HEK293 (cell line): ENCODE results near the gene HAUS5.

Experiments used
- CTCF ChIA-PET: fragments of 350-600 bp; formaldehyde crosslinking; extraction: SDS; loops from one replicate; lab custom pipeline; 2021; ENCODE audit warnings: antibody characterized with exemption; lab: Yijun Ruan, JAX
- POLR2A ChIA-PET: fragments of 300-600 bp; formaldehyde crosslinking; extraction: SDS; loops from one replicate; lab custom pipeline; 2020; ENCODE audit warnings: antibody characterized with exemption, inconsistent platforms; lab: Yijun Ruan, JAX
- H3K27ac ChIP-seq: fragments of 200-500 bp; sonication (Bioruptor generic); 2 replicates; pipeline ENCODE4 v1.5.1; 2014; ENCODE audit warnings: low read depth, low read length, control low read depth, inconsistent platforms; ENCODE audit errors: extremely low read depth
- H3K36me3 ChIP-seq, 2 experiments: fragments of 200-500 bp in 1 of 2; sonication (Bioruptor generic) in 1 of 2; 1 replicate in 1 of 2; 2 replicates in 1 of 2; pipeline ENCODE4 v1.5.1; 2014 to 2017; ENCODE audit warnings: inconsistent platforms in 2 of 2, low read length in 2 of 2; ENCODE audit not compliant: control insufficient read depth in 2 of 2, insufficient read depth in 1 of 2
- H3K4me1 ChIP-seq: fragments of 200-500 bp; sonication (Bioruptor generic); 2 replicates; pipeline ENCODE4 v1.5.1; 2014; ENCODE audit warnings: mild to moderate bottlenecking, low read length, inconsistent platforms; ENCODE audit not compliant: control insufficient read depth, insufficient read depth
- H3K4me3 ChIP-seq: 2 replicates; pipeline ENCODE4 v1.5.1; 2011; ENCODE audit warnings: low read depth, mild to moderate bottlenecking, control low read depth, low read length, moderate library complexity
- H3K9me3 ChIP-seq: fragments of 200-500 bp; sonication (Bioruptor generic); 2 replicates; pipeline ENCODE4 v1.5.1; 2014; ENCODE audit warnings: low read depth, low read length, inconsistent platforms; ENCODE audit not compliant: control insufficient read depth, insufficient read depth
- GLI4 ChIP-seq: fragments of 450-650 bp; formaldehyde crosslinking; IDR thresholded peaks from 2 replicates; pipeline ENCODE4 v1.5.1; 2016; ENCODE audit warnings: missing biosample characterization, missing genetic modification characterization
- KLF7 ChIP-seq: fragments of 450-650 bp; formaldehyde crosslinking; IDR thresholded peaks from 2 replicates; pipeline ENCODE4 v1.5.1; 2016; ENCODE audit warnings: missing biosample characterization, missing genetic modification characterization, borderline replicate concordance
- SCRT1 ChIP-seq: fragments of 450-650 bp; formaldehyde crosslinking; IDR thresholded peaks from 2 replicates; pipeline ENCODE4 v1.5.1; 2016; ENCODE audit warnings: missing biosample characterization, missing genetic modification characterization, borderline replicate concordance
- ZFP3 ChIP-seq: fragments of 450-650 bp; formaldehyde crosslinking; IDR thresholded peaks from 2 replicates; pipeline ENCODE4 v1.5.1; 2016; ENCODE audit warnings: low read depth, missing biosample characterization, missing genetic modification characterization
- ZNF112 ChIP-seq: fragments of 450-650 bp; formaldehyde crosslinking; IDR thresholded peaks from 2 replicates; pipeline ENCODE4 v1.5.0; 2017; ENCODE audit warnings: missing biosample characterization, missing genetic modification characterization
- ZNF140 ChIP-seq: fragments of 450-650 bp; formaldehyde crosslinking; IDR thresholded peaks from 2 replicates; pipeline ENCODE4 v1.5.1; 2016; ENCODE audit warnings: missing biosample characterization, missing genetic modification characterization
- ZNF350 ChIP-seq: fragments of 450-650 bp; formaldehyde crosslinking; IDR thresholded peaks from 2 replicates; pipeline ENCODE4 v1.5.0; 2017; ENCODE audit warnings: missing biosample characterization, mild to moderate bottlenecking, missing genetic modification characterization
- ZNF404 ChIP-seq: fragments of 450-650 bp; formaldehyde crosslinking; IDR thresholded peaks from 2 replicates; pipeline ENCODE4 v1.5.1; 2017; ENCODE audit warnings: missing biosample characterization, missing genetic modification characterization
- ZNF416 ChIP-seq: fragments of 450-650 bp; formaldehyde crosslinking; IDR thresholded peaks from 2 replicates; pipeline ENCODE4 v1.5.1; 2016; ENCODE audit warnings: missing biosample characterization, missing genetic modification characterization
- ZNF596 ChIP-seq: fragments of 450-650 bp; IDR thresholded peaks from 2 replicates; pipeline ENCODE4 v1.5.0; 2018; ENCODE audit warnings: missing biosample characterization, mild to moderate bottlenecking, missing genetic modification characterization, moderate library complexity
- ZNF677 ChIP-seq: fragments of 450-650 bp; IDR thresholded peaks from 2 replicates; pipeline ENCODE4 v1.5.0; 2018; ENCODE audit warnings: missing biosample characterization, mild to moderate bottlenecking, missing genetic modification characterization, moderate library complexity
- ZNF843 ChIP-seq: fragments of 450-650 bp; formaldehyde crosslinking; IDR thresholded peaks from 2 replicates; pipeline ENCODE4 v1.5.1; 2016; ENCODE audit warnings: missing biosample characterization, missing genetic modification characterization
- ZSCAN16 ChIP-seq: fragments of 450-650 bp; formaldehyde crosslinking; IDR thresholded peaks from 2 replicates; pipeline ENCODE4 v1.5.1; 2016; ENCODE audit warnings: missing biosample characterization, missing genetic modification characterization
- TF ChIP-seq, protein P1 (sequence below): fragments of 450-650 bp; formaldehyde crosslinking; IDR thresholded peaks from 2 replicates; pipeline ENCODE4 v1.5.1; 2016; ENCODE audit warnings: missing biosample characterization, missing genetic modification characterization, low read depth
- TF ChIP-seq, protein P2 (sequence below): fragments of 450-650 bp; formaldehyde crosslinking; IDR thresholded peaks from 2 replicates; pipeline ENCODE4 v1.5.1; 2016; ENCODE audit warnings: missing biosample characterization, missing genetic modification characterization
- TF ChIP-seq, protein P3 (sequence below): IDR thresholded peaks from 2 replicates; pipeline ENCODE4 v1.6.1; 2011; ENCODE audit warnings: mild to moderate bottlenecking, low read depth, low read length, borderline replicate concordance
- TF ChIP-seq, protein P4 (sequence below): fragments of 450-650 bp; formaldehyde crosslinking; IDR thresholded peaks from 2 replicates; pipeline ENCODE4 v1.5.1; 2016; ENCODE audit warnings: missing biosample characterization, missing genetic modification characterization
- TF ChIP-seq, protein P5 (sequence below): fragments of 450-650 bp; IDR thresholded peaks from 2 replicates; pipeline ENCODE4 v1.5.1; 2018; ENCODE audit warnings: missing biosample characterization, mild to moderate bottlenecking, missing genetic modification characterization
- TF ChIP-seq, protein P6 (sequence below): fragments of 450-650 bp; formaldehyde crosslinking; IDR thresholded peaks from 2 replicates; pipeline ENCODE4 v1.5.1; 2016; ENCODE audit warnings: missing biosample characterization, missing genetic modification characterization
- TF ChIP-seq, protein P7 (sequence below): fragments of 450-650 bp; formaldehyde crosslinking; IDR thresholded peaks from 2 replicates; pipeline ENCODE4 v1.5.1; 2017; ENCODE audit warnings: missing biosample characterization, missing genetic modification characterization
- TF ChIP-seq, protein P8 (sequence below): sonication (generic); formaldehyde crosslinking; IDR thresholded peaks from 2 replicates; pipeline ENCODE4 v1.8.1; 2022; ENCODE audit warnings: mild to moderate bottlenecking, moderate library complexity, missing genetic modification reagents

HAUS5 gene

DNA sequence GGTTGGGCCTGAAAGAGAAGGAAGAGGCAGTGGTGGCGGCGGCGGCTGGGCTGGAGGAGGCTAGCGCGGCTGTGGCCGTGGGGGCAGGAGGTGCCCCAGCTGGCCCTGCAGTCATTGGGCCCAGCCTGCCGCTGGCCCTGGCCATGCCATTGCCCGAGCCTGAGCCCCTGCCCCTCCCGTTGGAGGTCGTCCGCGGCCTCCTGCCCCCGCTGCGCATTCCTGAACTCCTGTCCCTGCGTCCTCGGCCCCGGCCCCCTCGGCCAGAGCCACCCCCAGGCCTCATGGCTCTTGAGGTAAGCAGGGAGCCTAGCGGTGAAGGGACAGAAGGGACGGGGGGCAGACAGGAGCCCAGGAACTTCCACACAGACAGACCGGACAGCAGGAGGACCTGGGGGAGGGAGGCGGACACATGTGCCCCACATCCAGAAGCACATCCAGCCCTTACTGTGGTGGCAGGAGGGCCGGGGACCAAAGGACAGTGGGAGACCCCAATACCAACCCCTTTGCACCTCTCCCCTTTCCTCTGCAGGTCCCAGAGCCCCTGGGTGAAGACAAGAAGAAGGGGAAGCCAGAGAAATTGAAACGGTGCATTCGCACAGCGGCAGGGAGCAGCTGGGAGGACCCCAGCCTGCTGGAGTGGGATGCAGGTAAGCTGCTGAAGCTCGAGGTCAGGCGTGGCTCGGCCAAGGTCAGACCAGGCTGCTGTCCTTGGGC, 21.3 kb downstream of the HAUS5 start:
- TF ChIP-seq ZNF677 (tag by site-specific recombination) (no peak), ZNF140 (tag by site-specific recombination) (no peak), KLF7 (tag by site-specific recombination) (no peak), SCRT1 (no peak), ZNF350 (tag by site-specific recombination) (no peak), ZNF596 (tag by site-specific recombination) (no peak), ZNF843 (no peak), ZNF416 (tag by site-specific recombination) (no peak), GLI4 (tag by site-specific recombination) (no peak), ZFP3 (tag by site-specific recombination) (no peak), ZNF112 (tag by site-specific recombination) (no peak), ZSCAN16 (no peak)
- TF ChIP-seq, protein P1, sequence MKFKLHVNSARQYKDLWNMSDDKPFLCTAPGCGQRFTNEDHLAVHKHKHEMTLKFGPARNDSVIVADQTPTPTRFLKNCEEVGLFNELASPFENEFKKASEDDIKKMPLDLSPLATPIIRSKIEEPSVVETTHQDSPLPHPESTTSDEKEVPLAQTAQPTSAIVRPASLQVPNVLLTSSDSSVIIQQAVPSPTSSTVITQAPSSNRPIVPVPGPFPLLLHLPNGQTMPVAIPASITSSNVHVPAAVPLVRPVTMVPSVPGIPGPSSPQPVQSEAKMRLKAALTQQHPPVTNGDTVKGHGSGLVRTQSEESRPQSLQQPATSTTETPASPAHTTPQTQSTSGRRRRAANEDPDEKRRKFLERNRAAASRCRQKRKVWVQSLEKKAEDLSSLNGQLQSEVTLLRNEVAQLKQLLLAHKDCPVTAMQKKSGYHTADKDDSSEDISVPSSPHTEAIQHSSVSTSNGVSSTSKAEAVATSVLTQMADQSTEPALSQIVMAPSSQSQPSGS (tag by site-specific recombination): no peak
- TF ChIP-seq, protein P2, sequence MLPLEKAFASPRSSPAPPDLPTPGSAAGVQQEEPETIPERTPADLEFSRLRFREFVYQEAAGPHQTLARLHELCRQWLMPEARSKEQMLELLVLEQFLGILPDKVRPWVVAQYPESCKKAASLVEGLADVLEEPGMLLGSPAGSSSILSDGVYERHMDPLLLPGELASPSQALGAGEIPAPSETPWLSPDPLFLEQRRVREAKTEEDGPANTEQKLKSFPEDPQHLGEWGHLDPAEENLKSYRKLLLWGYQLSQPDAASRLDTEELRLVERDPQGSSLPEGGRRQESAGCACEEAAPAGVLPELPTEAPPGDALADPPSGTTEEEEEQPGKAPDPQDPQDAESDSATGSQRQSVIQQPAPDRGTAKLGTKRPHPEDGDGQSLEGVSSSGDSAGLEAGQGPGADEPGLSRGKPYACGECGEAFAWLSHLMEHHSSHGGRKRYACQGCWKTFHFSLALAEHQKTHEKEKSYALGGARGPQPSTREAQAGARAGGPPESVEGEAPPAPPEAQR (tag by site-specific recombination): no peak
- TF ChIP-seq, protein P3, sequence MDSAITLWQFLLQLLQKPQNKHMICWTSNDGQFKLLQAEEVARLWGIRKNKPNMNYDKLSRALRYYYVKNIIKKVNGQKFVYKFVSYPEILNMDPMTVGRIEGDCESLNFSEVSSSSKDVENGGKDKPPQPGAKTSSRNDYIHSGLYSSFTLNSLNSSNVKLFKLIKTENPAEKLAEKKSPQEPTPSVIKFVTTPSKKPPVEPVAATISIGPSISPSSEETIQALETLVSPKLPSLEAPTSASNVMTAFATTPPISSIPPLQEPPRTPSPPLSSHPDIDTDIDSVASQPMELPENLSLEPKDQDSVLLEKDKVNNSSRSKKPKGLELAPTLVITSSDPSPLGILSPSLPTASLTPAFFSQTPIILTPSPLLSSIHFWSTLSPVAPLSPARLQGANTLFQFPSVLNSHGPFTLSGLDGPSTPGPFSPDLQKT: no peak
- TF ChIP-seq, protein P4, sequence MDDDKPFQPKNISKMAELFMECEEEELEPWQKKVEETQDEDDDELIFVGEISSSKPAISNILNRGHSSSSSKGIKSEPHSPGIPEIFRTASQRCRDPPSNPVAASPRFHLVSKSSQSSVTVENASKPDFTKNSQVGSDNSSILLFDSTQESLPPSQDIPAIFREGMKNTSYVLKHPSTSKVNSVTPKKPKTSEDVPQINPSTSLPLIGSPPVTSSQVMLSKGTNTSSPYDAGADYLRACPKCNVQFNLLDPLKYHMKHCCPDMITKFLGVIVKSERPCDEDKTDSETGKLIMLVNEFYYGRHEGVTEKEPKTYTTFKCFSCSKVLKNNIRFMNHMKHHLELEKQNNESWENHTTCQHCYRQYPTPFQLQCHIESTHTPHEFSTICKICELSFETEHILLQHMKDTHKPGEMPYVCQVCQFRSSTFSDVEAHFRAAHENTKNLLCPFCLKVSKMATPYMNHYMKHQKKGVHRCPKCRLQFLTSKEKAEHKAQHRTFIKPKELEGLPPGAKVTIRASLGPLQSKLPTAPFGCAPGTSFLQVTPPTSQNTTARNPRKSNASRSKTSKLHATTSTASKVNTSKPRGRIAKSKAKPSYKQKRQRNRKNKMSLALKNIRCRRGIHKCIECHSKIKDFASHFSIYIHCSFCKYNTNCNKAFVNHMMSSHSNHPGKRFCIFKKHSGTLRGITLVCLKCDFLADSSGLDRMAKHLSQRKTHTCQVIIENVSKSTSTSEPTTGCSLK: no peak
- POLR2A ChIA-PET: interaction anchor here (0.7 to 4.6 kb wide), 3 partner anchors 9 to 320 kb away, joined by 4 to 42 read pairs (median 5); no protein-coding TSS in a partner anchor
- H3K4me3 ChIP-seq: no peak overlapping the region
- H3K27ac ChIP-seq: peak overlapping the region; percentile 37; the same call in 1 of the 2 replicates
- CTCF ChIA-PET: no interaction called here
- no peaks in the 10 kb centered on the region for H3K9me3 ChIP-seq
- H3K4me1 ChIP-seq: peaks cover 9% of the 10 kb centered on the region
- H3K36me3 ChIP-seq: peaks cover 86 to 91% of the 10 kb centered on the region in 2 experiments

DNA sequence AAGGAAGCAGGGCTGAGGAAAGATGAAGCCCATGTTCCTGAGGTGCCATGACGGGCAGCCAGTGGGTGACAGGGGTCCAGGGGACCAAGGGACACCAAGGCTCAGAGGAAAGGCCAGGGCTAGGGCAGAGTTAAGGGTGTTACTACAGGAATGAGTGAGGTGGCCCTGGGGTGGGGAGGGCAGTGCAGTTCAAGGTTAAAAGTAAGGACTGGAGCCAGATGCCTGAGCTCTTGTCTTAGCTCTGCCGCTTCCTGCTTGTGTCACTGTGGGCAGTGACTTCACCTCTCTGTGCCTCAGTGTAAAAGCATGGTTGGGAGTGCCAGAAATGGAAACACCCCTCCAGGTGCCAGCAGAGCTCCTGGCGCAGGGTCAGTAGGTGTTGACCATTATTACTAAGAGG, 24.1 kb downstream of the HAUS5 start:
- Histone ChIP-seq H3K36me3 (peaks cover 68 to 72% of the 10 kb centered on the region in 2 experiments), H3K9me3 (no peaks in the 10 kb centered on the region), H3K4me3 (no peak overlapping the region), H3K4me1 (peaks cover 10% of the 10 kb centered on the region; the same call in 1 of the 2 replicates), H3K27ac (no peak overlapping the region)
- POLR2A ChIA-PET: interaction anchor here (0.7 to 3.3 kb wide), 3 partner anchors 8 to 13 kb away, joined by 4 to 30 read pairs (median 4); partner anchors contain the start of gene COX6B1
- CTCF ChIA-PET: interaction anchor here (0.5 to 0.6 kb wide), 2 partner anchors 92 to 494 kb away, joined by 3 to 5 read pairs; no protein-coding TSS in a partner anchor
- TF ChIP-seq, protein P5, sequence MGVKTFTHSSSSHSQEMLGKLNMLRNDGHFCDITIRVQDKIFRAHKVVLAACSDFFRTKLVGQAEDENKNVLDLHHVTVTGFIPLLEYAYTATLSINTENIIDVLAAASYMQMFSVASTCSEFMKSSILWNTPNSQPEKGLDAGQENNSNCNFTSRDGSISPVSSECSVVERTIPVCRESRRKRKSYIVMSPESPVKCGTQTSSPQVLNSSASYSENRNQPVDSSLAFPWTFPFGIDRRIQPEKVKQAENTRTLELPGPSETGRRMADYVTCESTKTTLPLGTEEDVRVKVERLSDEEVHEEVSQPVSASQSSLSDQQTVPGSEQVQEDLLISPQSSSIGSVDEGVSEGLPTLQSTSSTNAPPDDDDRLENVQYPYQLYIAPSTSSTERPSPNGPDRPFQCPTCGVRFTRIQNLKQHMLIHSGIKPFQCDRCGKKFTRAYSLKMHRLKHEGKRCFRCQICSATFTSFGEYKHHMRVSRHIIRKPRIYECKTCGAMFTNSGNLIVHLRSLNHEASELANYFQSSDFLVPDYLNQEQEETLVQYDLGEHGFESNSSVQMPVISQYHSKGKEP (tag by site-specific recombination): no peak
- TF ChIP-seq, protein P6, sequence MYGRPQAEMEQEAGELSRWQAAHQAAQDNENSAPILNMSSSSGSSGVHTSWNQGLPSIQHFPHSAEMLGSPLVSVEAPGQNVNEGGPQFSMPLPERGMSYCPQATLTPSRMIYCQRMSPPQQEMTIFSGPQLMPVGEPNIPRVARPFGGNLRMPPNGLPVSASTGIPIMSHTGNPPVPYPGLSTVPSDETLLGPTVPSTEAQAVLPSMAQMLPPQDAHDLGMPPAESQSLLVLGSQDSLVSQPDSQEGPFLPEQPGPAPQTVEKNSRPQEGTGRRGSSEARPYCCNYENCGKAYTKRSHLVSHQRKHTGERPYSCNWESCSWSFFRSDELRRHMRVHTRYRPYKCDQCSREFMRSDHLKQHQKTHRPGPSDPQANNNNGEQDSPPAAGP: no peak
- TF ChIP-seq, protein P7, sequence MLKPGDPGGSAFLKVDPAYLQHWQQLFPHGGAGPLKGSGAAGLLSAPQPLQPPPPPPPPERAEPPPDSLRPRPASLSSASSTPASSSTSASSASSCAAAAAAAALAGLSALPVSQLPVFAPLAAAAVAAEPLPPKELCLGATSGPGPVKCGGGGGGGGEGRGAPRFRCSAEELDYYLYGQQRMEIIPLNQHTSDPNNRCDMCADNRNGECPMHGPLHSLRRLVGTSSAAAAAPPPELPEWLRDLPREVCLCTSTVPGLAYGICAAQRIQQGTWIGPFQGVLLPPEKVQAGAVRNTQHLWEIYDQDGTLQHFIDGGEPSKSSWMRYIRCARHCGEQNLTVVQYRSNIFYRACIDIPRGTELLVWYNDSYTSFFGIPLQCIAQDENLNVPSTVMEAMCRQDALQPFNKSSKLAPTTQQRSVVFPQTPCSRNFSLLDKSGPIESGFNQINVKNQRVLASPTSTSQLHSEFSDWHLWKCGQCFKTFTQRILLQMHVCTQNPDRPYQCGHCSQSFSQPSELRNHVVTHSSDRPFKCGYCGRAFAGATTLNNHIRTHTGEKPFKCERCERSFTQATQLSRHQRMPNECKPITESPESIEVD: no peak
- TF ChIP-seq, protein P8, sequence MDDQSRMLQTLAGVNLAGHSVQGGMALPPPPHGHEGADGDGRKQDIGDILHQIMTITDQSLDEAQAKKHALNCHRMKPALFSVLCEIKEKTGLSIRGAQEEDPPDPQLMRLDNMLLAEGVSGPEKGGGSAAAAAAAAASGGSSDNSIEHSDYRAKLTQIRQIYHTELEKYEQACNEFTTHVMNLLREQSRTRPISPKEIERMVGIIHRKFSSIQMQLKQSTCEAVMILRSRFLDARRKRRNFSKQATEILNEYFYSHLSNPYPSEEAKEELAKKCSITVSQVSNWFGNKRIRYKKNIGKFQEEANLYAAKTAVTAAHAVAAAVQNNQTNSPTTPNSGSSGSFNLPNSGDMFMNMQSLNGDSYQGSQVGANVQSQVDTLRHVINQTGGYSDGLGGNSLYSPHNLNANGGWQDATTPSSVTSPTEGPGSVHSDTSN (CRISPR knock-in tag): no peak
- TF ChIP-seq ZNF404: no peak
